Measurements from ENCODE around the gene BMP2K.

The BMP2K gene

DNA sequence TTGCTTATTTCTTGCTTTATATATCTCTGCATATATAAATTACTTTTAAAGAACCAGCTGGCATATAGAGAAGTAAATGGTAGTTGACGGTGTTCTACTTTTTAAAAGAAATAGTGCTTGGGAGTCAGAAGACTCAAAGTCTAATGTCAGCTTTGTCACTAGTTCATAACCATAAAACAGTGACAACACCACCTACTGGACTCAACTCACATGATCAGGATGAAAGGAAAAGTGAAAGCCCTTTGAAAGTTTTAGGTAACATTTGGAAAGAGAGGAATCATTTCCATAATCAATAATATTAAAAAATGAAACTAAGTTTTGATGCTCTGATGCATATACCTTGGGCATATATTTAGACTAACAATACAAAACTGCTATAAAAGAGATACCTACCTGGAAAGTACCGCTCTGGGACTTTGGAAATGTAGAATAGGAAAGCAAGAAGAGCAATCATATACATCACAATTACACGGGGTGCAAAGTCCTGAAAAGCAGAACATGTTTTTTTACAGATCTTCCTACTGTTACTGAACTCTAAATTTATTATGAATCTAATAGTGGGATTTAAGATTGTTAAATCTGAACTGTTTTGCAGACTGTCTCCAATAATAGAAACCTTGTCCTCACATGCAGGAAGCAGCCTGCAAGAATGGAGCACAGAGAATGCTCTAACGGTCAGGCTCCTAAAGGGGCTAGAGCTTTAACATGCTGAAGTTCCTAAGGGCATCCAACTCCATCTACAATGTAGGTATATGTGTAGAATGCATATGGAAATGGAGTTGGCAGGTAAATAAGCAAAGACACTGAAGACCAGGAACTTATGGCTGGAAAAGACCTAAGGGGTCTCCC lies 147.5 kb downstream of the BMP2K start:
- no peak overlapping the region for H3K4me3 ChIP-seq (ENCODE audit: low read depth, low read length)

DNA sequence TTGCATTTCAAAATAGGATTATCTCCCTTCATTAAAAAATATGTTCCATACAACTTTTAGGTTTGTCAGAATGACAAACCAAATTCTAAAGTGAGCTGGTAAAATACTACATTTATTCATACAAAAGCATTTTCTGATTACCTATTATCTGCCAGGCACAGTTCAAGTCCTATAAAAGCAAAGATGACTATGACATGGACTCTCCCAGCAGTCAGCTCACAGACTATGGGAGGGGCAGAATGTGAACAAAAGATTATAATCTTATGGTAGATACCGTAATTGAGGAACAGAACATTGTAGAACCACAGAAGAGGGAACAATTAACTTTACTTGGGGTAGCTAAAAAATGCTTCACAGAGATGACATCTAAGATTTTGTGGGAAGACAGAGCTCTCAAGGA lies 150.7 kb downstream of the BMP2K start:
- no peak overlapping the region for H3K4me3 ChIP-seq (ENCODE audit: low read depth, low read length)

DNA sequence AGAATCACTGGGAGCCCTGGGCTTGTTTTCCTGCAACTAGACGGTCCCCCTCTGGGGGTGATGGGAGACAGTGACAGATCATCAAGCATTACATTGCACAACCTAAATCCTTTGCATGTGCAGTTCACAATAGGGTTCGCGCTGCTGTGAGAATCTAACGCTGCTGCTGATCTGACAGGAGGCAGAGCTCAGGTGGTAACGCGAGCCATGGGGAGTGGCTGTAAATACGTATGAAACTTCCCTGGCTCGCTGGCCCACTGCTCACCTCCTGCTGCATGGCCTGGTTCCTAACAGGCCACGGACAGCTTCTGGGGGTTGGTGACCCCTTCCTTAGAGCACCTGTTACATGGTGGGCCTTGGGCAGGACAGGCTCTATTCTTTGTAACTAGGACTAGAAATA lies 152.7 kb downstream of the BMP2K start:
- H3K4me3 ChIP-seq (ENCODE audit: low read depth, low read length), result no peak overlapping the region

DNA sequence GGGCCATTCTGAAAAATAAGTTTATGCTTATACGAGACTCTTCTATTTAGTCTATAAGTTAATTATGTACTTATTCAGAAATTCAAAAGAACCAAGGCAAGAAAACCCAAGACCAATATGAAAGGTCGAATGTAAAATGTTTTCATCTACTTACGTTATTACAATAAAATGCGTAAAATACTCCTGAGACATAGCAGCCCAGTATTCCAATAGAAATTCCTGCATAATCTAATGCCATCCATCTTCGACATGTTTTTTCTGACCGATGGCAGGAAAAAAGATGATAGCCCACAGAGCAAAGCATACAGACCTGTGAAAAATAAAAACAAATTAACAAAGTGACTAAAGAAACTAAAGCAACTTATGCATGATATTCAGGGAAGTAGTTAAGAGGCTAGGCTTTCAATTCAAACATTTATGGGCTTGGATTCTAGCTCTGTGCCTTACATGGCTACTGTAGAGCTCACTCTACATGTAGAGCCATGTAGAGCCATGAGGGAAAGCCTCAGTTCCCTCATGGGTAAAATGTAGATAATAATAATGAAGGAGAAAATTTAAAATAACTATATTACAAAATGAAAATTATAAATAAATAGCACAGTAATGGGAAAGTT lies 154.0 kb downstream of the BMP2K start:
- H3K4me3 ChIP-seq (ENCODE audit: low read depth, low read length), result no peak overlapping the region

DNA sequence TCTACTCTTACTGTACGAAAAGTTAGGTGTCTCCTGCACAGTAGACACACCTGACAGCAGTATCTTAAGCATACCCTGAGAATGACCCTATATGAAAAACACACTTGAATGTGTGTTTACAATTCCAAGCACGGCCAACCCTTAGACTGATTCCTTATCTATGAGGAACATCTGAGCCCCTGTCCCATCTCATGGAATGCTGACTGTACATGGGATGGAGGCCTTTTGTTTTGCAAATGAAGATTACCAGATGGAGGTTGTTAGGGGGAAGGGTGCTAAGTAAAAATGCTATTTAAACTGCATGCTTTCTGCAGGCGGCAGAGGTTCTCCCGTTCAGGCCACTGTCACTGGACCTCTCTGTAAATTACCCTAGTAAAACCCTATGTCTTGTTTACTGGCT lies 160.8 kb downstream of the BMP2K start:
- no peak overlapping the region for H3K4me3 ChIP-seq (ENCODE audit: low read depth, low read length)

DNA sequence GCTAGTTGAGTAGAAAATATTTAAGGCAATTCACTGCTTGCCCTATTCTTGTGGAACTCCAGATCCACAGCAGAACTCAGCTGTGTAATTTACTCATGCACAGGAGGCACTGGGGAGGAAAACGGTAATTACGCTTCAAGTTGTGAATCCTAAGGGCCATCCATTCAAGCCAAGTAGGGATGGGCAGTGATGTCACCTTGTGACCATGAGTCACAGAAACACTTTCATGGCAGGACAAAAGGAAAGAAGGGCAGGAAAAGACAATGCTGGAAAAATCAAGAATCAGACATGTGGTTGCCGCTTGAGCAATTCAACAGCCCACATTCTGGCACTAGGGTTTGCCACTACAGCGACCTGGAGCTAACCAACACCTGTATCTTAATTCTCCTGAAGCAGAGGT lies 161.7 kb downstream of the BMP2K start:
- no peak overlapping the region for H3K4me3 ChIP-seq (ENCODE audit: low read depth, low read length)

DNA sequence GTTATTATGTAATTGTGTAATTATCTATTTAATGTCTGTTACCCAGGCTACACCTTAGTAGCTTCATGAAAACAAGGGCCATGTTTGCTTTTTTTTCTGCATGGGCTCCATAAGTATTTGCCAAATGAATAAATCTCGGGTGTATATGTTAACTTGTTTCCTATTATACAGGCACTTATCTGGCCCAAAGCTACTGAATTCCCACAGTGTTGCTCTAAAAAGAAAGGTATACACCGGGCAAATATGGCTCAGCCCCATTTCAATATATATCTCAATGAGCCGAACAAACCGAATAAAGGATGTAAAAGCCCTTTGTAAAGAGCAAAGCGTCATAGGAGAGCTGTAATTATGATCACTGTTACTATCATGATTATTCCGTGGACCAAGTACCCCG lies 162.3 kb downstream of the BMP2K start:
- H3K4me3 ChIP-seq (ENCODE audit: low read depth, low read length), result peak overlapping the region; percentile 94

DNA sequence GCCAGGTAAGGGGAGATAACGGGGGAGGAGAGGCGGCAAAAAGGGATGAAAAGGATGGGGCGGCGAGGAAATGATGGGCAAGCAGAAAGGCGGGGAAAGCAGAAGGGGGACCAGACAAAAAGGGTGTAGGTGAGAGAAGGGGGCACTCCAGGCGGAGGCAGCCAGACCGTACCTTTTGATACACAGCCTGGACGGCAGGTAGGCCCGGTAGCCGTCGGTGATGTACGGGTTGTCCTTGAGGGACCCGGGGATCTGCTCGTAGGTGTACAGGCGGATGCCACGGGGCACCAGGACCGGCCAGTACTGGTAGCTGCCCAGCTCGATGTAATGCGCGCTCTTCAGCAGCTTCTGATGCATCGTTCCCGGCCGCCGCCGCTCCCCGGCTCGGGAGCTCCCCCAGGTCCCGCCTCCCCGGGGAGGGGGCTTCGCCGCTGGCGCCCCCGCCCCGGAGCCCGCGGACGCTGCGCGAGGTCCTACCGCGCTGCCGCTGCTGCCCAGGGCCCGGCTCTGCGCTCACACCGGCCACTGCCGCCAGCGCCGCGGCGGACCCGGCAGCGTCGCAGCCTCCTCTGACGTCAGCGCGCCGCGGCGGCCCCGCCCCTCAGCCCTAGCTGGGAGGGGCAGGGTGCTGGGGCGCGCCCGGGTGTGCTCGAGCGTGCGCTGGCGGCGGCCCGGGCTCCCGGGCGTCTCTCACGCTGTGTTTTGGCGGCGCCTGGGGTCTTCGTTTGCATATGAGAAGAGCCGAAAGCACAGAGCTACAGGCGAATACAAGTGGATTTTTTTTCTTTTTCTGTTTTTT lies 162.9 kb downstream of the BMP2K start, which contains the start of gene PAQR3:
TSS of gene PAQR3 (minus strand) at position 571 of the 799 bp plus-strand sequence. CDS start at position 357, 214 bp downstream.
- peak within 1 kb of the TSS; percentile 94 for H3K4me3 ChIP-seq (ENCODE audit: low read depth, low read length)

DNA sequence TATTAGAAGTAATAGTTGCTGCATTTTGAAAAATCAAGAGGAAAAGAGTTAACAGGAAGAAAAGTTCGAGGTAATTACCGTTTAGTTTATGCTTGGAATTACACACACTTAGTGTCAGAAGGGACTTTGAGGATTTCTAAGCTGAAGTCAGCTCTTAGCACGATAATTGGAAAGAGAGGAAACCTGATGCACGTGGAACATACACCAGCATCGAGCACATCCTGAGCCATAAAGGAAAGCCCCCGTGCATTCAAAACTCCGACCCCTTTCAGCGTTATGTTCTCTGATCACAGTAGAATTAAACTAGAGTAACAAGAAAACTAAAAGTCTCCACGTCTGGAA lies 163.5 kb downstream of the BMP2K start:
- peak overlapping the region; percentile 54 for H3K4me3 ChIP-seq (ENCODE audit: low read depth, low read length)

DNA sequence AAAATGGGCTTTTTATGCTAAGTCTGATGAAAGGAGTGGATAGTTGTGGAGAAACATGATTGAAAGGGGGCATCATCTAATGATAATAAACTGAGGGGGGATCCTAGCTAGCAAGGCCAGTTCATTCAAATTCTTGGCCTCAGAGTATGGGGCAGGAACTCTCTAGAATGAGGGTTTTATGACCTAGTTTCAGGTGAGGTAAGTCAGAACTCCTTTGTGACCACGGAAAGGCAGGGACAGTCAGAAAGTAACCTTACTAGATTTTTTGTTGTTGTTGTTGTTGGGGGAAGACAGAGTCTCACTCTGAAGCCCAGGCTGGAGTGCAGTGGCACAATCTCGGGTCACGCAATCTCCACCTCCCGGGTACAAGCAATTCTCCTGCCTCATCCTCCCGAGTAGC lies 164.6 kb downstream of the BMP2K start:
- no peak overlapping the region for H3K4me3 ChIP-seq (ENCODE audit: low read depth, low read length)

DNA sequence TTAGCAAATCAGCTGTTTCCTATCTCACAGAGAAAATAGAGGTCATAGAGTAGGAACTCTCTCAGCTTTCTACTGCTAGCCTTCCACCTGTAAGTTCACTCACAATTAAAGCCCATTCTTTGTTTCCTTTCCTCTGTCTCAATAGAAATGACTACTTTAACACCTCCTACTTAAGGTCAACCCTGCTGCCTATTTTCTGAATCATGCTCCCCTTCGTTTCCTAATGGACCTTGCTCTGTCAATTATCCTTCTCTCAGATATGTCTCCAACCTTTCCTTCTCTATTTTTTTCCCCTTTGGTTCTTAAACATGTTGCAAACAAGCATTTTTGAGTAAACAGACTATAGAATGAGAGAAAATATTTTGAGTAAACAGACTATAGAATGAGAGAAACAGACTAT lies 168.2 kb downstream of the BMP2K start:
- H3K4me3 ChIP-seq (ENCODE audit: low read depth, low read length), result no peak overlapping the region

DNA sequence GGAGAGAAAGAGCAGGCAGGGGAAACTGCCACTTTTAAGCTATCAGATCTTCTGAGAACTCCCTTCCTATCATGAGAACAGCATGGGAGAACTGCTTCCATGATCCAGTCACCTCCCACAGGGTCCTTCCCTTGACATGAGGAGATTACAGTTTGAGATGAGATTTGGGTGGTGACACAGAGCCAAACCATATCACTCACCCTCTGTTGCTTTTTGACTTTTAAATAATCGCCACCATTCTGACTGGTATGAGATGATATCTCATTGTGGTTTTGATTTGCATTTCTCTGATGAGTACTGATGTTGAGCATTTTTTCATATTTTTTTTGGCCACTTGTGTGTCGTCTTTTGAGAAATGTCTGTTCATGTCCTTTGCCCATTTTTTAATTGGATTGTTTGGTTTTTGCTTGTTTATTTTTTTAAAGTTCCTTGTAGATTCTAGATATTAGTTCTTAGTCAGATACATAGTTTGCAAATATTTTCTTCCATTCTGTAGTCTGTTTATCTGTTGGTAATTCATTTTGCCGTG lies 169.6 kb downstream of the BMP2K start:
- H3K4me3 ChIP-seq (ENCODE audit: low read depth, low read length), result no peak overlapping the region

DNA sequence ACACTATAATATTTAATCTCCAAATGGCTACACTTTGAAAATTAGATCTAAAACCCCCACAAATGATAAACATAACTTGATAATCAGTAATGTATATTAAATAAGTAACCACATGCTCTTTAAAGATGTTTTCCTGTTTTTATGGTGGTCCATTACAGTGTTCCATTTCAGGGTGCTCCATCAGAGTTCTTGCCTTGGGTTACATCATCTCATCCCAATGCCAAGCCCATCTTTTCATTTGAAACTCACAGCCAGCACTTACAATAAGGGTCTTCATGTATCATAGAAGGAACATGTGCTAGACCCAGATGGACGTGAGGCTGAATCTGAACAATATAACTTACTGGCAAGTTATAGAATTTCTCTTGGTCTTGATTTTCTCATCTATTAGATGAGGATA lies 173.6 kb downstream of the BMP2K start:
- no peak overlapping the region for H3K4me3 ChIP-seq (ENCODE audit: low read depth, low read length)

DNA sequence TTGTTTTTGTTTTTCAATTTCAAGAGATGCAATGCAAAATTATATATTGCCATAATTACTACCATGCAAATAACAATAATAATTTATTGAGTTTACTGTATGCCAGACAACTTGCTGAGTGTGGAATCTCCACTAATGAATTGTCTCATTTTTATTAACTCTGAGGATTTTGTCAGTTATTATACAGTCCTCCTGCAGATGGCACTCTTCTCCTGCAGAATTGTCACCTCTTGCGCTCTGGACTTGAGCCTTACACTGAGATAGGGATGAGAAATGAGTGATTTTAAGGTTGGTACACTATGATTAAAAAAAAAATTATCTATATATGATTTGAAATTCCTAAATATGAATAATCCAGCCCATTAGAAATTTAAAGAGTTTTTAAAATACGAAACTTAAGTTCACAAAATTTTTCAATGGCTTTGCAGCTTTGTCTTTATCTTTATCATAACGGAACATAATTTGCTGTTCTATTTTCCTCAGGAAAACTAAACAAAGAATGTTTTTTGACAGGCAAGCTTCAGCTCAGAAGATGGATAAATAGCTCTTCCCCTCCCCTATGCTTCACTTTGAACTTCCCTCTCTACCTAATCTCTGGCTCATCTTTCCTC lies 175.8 kb downstream of the BMP2K start:
- H3K4me3 ChIP-seq (ENCODE audit: low read depth, low read length), result no peak overlapping the region

DNA sequence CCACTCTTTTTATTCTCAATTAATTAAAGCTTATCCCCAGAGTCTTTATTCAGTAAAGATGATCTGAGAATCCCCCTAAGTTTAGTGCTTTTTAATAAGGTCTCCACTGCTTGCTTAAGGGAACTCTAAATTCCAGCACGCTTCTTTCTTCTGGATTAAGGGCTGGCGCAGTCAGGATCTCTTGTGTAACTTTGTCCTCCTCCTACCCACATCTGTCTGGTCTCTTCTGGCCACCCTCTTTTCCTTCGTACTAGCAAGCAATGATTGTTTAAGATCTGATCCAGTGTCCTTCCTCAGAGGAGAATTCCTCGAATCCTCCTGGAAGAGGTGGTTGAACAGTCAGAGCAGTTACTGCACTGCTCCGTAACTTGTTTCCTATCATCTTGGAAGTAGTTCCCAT lies 177.1 kb downstream of the BMP2K start:
- no peak overlapping the region for H3K4me3 ChIP-seq (ENCODE audit: low read depth, low read length)

DNA sequence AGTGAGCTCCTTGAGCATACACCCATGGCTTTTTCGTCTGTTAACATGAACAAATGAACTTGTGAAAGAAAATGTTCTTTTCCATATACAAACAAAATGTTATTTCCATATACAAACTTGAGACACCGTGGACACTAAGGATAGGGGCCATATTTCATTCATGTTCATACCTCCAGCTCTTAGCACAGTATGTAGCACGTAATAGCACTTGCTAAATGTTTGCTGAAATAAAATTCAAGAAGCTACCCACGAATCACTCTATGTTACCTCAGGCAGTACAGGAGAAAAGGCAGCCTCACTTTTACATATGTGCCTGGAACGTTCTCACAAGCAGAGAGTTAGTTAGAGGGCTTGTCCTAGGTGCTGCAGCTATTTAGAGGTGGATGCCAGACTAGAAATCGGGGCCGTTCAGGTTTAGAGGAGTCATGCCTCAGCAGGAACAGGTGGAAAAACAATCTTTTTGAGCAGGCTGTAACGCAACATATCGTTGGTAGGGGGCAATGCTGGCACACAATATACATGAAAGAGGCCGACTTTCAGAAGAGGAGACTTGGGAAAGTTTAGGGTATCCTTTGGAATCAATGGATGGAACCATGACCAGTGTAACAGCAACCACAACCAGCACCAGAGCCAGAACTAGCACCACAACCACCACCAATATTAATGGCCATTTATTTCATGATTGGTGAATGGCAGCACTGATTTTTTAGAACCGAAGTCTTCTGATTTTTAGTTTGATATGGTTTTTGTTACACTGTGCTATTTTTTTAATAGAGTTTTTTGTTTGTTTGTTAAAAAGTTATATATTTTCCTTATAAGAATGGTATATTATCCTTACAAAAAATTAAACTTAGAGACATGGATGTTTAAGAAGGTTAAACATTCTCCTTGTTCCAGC lies 177.9 kb downstream of the BMP2K start:
- H3K4me3 ChIP-seq (ENCODE audit: low read depth, low read length), result no peak overlapping the region

DNA sequence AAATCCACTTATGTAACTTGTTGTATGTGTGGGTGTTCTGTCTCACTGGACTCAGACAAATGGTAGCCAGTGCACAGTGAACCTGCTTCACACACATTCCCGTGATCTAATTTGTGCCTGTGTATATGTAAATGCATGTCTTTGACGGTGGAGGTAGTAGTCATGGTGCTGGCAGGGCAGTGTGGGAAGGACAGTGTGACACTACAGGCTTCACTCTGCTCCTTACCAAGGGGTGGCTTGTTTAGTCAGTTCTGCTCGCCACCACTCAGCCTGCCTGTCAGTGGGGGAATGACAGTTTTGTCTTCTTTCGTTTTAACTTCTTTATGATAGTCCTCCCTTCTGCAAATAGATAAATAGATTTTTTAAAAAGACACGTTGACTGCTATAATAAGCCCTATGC lies 180.8 kb downstream of the BMP2K start:
- H3K4me3 ChIP-seq (ENCODE audit: low read depth, low read length), result no peak overlapping the region

DNA sequence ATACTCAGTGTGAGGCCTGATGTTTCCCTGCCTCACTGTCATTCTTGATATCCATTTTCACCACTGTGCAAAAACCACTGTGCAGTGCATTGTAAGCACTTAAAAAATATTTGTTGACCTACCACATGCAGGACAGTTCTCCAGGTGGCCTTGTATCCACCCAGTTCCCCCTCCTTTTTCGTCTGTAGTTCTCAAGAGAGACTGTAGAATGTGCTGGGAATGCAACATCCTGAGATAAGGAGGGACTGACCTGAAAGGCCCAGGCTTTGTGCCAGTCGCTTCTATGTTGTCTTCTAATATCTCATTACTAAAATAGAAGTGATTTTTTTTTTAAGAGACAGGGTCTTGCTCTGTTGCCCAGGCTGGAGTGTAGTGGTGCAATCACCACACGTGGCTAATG lies 184.8 kb downstream of the BMP2K start:
- no peak overlapping the region for H3K4me3 ChIP-seq (ENCODE audit: low read depth, low read length)
